Globus pallidus (tissue), 1 donor: ENCODE results near the gene GRID2.

Source experiments
- DNase-seq: peaks from one replicate; pipeline ENCODE4 v3.0.0-alpha.2; 2015; ENCODE audit warnings: low spot score

Gene GRID2

DNA sequence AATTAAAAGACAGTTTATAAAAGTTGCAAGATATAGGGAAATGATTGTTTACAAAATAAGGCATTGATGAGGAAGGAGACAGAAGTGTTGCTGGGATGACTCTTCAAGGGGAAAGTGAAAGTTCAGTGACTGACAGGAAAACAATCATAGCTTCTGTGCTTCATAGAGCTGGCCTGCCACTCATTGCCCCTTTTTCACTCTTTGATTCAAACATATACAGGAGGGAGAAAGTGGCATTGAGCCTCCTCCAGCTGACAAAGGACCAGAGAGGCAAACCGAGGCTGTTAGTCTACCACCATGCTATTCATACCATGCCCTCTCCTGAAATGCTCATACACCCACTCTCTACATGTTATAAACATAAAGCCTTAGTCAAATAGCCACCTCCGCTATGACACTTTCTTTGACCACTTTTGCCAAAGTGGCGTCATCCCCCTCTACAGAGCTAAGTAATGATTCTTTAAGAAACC is 1445.6 kb downstream of the GRID2 start:
- no peak for DNase-seq

DNA sequence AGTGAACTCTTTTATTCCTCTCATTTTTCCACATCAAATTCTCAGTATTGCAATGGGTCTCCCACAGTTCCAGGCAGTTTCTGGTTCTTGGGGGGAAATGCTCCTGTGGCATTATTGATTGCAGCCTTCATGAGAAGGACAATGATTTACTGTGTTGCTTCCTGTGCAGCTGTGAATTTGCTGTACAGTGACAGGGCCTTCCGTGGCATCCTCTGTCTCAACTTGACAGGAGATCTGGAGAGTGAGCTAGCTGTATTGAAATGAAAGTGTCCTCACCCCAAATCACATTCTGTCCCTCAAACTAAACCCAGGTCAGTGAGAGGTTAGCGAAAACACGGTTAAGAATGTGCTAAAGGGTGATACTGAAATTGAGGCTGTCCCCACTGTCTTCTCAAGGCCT is 1447.6 kb downstream of the GRID2 start:
- peak; percentile 31 for DNase-seq

DNA sequence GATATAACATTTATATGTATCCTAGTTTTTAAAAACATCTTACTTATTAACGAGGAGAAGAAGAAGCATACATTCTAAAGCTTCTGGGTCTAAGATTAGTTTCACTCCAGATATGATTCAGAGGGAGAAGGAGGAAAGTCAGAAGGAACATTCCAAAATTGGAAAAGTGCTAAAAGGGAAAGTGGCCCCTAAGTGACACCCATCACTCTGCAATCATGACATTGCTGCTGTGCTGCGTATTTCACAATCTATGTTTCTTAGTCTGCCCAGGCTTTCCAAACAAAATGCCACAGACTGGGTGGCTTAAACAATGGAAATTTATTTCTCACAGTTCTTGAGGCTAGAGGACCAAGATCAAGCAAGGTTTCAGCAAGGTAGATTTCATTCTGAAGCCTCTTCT is 1452.3 kb downstream of the GRID2 start:
- no peak for DNase-seq

- DNase-seq, result no peak
Measured at GRCh38 chr4:93759506-93759905, 1455.7 kb downstream of the GRID2 start.

- no peak for DNase-seq
Measured at GRCh38 chr4:93760284-93760683, 1456.5 kb downstream of the GRID2 start.

DNA sequence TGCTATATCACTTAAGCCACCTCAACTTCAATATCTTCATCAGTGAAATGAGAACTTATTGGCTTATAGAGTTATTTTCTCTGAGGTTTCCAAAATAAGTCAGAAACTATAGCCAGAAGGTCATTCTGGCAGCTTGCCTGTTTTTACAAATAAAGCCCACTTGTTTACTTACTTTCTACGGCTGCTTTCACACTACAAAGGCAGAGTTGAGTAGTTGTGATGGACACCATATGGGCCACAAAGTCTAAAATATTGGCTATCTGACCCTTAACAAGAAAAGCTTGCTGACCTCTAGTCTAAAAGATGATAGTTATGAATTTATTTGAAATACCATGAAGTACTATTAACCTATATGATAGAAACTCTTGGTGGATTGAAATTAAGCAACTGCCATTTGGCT is 1457.5 kb downstream of the GRID2 start:
- DNase-seq, result no peak

- DNase-seq, result peak; percentile 55
Measured at GRCh38 chr4:93764639-93765246, 1461.0 kb downstream of the GRID2 start.

GRCh38 chr4:93767917-93768316 is 1464.2 kb downstream of the GRID2 start:
- no peak for DNase-seq

DNA sequence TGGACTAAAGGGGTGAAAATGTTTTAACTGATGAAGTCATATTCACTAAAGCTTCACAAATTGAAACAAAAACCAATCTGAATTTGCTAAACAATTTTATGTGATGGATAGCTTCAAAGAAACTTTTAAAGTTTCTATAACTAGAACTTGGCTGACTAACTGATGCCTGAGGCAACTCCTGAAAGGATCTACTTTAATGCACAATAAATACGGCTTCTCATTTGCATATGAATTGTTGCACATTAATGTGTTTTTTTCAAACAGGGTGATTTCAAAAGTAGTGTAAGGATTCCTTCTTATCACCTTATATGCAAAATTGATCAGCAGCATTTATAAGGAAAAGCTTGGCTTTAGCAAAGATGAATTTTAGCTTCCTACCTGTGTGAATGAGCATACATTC is 1466.4 kb downstream of the GRID2 start:
- DNase-seq, result no peak

DNA sequence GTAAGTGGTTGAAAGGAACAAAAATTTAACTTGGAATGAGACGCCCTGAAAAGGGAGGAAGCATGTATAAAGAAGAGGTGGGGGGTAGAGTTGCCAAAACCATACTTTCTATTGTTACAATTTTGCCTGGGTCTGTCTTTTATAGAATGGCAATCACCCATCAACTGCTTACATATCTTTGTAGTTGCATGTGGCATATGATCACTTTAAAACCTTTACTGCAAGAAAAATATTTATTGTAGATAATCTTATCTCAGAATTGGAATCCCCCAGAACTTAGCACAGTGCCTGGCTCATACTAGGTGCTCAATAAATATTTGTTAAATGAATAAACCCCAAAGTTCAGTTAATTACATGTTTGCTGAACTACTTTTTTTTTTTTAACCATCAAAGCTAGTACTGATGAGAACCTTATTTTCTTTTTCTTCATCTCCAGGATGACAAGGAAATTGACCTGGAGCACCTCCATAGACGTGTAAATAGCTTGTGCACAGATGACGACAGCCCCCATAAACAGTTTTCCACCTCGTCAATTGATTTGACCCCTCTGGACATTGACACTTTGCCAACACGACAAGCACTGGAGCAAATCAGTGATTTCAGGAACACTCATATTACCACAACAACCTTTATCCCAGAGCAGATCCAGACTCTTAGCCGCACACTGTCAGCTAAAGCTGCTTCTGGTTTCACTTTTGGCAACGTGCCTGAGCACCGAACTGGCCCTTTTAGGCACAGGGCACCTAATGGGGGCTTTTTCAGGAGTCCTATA is 1468.1 kb downstream of the GRID2 start:
- DNase-seq, result no peak

DNA sequence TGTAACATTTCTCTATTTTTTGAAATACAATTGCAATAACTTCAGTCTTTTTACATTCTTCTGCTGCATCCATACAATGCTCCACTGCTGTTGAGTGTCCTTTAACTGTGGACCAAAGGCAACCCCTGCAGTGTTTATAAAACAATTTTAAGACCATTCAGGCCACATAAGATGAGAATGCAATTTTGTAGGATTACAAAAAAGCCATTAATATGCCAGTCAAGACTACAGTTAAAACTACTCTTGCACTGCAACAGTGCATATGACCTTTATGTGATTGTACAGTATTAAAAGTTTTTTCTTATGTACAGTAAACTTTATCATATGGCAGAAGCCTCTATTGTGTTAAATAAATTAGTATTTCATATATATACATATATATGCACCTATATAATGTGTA is 1469.1 kb downstream of the GRID2 start:
- no peak for DNase-seq

- DNase-seq, result no peak
Measured at GRCh38 chr4:93775551-93775950, 1471.8 kb downstream of the GRID2 start.

- no peak for DNase-seq
Measured at GRCh38 chr4:93776386-93777080, 1472.8 kb downstream of the GRID2 start.

DNA sequence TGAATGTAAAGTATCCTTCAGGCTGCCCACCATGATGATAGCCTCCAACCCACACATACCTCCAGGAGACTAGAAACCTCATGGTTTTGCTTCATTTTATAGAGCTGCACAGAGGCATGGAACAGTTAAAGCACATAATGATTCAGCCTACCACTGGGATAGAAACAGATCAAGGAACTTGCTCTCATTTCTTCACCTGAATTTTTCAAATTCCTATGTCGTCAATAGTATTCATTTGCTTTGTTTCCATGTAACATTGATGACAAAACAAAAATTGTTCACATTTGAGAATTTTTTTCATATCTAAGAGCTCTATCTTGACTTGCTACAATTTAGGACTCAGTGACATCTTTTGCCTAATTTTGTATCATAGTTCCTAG is 1473.3 kb downstream of the GRID2 start:
- no peak for DNase-seq

DNA sequence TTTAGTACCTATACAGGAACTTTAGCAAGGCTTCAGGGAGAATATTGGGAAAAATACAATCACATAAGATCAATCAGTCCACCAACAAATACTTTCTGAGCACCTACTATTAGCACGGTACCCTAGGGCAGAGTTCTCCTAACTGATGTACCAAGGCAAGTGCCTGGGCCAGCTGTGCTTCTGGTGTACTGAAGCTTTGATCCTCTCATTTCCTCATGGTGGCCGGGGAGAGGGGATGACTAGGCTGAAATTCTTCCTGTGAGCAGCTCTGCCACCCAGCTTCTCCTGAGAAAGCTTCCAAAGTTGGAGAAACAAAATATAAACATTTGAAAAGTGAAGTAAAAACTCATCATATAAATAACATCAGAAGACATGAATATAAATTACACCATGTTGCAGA is 1475.5 kb downstream of the GRID2 start:
- DNase-seq, result no peak

- DNase-seq, result no peak
Measured at GRCh38 chr4:93780080-93780479, 1476.3 kb downstream of the GRID2 start.

- no peak for DNase-seq
Measured at GRCh38 chr4:93781198-93781597, 1477.4 kb downstream of the GRID2 start.

DNA sequence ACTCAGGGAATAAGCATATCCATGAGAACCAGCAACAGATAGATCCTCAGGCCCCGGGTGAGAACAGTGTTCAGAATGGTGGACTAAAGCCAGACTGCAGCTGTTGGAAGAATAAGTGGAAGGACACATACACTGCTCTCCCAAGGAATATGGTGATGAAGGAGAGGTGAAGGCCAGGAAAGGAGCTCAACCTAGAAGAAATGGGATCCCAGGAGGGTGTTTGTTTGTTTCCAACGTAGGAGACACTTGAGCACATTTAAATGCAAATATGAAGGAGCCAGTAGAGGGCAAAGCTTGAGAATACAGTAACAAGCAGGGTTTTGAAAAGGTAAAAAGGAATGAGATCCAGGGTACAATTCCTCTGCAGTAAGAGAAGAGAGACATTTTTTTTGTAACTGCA is 1482.4 kb downstream of the GRID2 start:
- no peak for DNase-seq

DNA sequence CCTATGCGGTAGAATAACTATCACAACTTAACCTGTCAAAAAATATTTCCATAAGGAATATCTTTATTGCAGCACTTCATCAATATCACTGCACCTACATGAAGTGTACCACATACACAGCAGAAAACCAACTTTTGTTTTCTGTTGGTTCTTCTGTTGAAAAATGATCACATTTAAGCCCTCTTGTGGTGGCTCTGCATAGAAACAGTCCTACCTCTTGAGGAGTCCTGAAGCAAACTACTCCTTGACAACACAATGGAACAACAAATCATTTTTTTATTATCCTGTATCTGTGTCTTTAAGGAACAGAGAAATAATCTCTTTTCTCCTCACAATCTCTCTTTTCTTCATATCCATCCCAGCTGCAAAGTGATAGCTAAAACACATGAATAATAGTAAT is 1484.9 kb downstream of the GRID2 start:
- no peak for DNase-seq

DNA sequence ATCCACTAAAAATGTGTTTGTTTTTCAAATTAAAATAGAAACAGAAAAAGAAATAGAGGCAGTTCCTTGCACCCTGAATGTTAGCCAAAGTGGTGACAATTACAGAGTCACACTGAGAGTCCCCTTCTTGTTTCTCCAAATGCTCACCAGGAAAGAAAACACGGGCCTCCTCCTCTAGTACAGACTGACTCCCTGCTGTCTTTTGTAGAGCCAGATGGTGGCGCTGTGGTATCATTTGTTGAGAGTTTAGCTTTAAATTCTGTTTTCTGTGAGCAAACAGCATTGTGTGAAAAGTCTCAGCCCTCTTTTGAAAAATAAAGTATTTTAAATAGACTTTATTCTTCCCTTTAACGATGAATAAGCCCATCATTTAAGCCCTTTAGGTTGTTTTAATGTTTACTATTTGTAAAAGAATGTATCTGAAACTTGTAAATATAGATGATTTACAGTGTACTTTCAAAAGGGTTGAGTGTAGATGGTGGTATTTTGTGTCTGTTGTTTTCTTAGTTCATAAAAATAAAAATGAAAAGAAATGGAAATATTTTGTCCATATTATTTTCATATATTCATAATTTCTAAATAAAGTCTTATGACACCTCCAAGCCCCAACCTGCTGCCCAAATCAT is 1487.9 kb downstream of the GRID2 start:
- DNase-seq, result peak; percentile 55

- DNase-seq, result no peak
Measured at GRCh38 chr4:93802045-93802444, 1498.3 kb downstream of the GRID2 start.

DNA sequence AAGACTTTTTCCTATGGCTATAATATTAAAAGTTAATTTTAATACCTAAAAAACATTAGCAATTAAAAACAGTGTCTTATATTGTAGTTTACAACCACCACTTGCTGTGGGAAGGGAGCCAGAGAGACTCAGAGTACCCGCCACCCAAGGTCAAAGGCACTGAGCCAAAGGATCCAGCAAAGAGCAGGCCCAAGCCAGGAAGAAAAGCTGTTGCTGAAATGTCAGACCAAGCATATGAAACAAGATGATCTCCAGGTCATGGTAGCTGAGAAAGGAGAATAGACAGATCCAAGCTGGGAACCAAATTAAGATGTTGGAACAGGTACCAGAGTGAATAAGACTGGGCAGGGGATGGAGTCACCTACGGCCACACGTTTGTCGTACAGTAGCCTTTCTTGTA is 1506.0 kb downstream of the GRID2 start:
- DNase-seq, result no peak
